ENCODE results near the gene ZNF200. TPM values are rescaled to one million over a fixed set of nuclear protein-coding genes. Genes with fewer than 3 reads are reported as not detected.

Gene ZNF200
- total and polyA plus RNA-seq, 2 of the 13 experiments (the other 11 are each of a cell fraction or from before 2014, with no cell fraction given): 3.5 to 16.5 TPM

DNA sequence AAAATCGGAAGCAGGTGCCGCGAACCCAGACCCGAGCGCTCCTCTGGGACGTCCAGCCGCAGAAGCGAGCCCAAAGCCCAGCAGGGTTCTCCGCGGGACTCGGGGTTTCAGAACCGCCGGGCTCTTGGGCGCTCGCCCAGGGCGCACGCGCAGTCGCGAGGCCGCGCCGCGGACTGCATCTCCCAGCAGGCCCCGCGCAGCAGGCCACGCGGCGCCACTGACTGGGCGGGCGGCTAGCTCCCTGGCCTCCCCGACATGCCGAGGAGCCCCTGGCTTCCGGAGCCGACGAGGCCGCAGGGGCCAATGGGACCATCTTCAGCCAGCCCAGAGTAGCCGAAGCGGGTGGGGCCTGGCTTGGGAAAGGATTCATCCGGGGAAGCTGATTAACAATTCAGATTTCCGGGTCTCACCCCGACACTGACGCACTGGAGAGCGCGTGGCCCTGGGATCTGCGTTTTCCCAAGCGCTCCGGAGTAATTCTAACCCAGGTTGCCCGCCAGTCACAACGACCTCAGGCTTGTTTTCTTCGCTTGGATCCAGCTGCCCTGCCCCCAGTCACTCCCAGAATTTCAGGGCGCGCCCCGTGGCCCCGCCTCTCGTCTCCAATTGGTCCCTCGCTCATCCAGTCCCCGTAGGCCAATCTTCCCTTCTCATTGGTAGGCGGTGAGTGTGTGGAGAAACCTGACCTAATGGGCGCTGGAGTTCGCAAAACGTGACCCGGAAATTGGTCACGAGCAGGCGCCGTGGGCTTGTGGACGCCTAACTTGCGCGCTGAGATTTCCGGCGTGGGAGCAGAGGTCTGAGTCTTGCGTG is 48.0 kb upstream of the ZNF200 start, which contains the start of gene ZNF263 (continued):
- TF ChIP-seq, protein P1, sequence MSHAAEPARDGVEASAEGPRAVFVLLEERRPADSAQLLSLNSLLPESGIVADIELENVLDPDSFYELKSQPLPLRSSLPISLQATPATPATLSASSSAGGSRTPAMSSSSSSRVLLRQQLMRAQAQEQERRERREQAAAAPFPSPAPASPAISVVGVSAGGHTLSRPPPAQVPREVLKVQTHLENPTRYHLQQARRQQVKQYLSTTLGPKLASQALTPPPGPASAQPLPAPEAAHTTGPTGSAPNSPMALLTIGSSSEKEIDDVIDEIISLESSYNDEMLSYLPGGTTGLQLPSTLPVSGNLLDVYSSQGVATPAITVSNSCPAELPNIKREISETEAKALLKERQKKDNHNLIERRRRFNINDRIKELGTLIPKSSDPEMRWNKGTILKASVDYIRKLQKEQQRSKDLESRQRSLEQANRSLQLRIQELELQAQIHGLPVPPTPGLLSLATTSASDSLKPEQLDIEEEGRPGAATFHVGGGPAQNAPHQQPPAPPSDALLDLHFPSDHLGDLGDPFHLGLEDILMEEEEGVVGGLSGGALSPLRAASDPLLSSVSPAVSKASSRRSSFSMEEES (CRISPR knock-in tag; IDR thresholded peaks at IDR 0.05): peak; percentile 71
- TF ChIP-seq TOPORS (CRISPR knock-in tag; IDR thresholded peaks at IDR 0.05) (0 out of 2 replicates have a peak, but pooled peaks have one; percentile 28), ZNF776 (CRISPR knock-in tag; IDR thresholded peaks at IDR 0.05) (peak; percentile 89), FOXK2 (IDR thresholded peaks at IDR 0.05) (peak; percentile 51), LCORL (IDR thresholded peaks at IDR 0.05) (no peak), LCORL (CRISPR knock-in tag; IDR thresholded peaks at IDR 0.05) (peak; percentile 42; the same call in 1 of the 2 replicates), RAD21 (CRISPR knock-in tag; IDR thresholded peaks at IDR 0.05) (peak; percentile 28), ZNF768 (CRISPR knock-in tag; IDR thresholded peaks at IDR 0.05) (peak; percentile 35; the same call in 1 of the 2 replicates), SP2 (CRISPR knock-in tag; IDR thresholded peaks at IDR 0.05) (peak; percentile 73), ZNF839 (CRISPR knock-in tag; IDR thresholded peaks at IDR 0.05; ENCODE audit: borderline replicate concordance) (0 out of 2 replicates have a peak, but pooled peaks have one; percentile 47), CBX1 (IDR thresholded peaks at IDR 0.05; ENCODE audit: low read depth) (peak; percentile 46), SP4 (CRISPR knock-in tag; IDR thresholded peaks at IDR 0.05) (peak; percentile 73), FOXM1 (CRISPR knock-in tag; IDR thresholded peaks at IDR 0.05) (0 out of 2 replicates have a peak, but pooled peaks have one; percentile 70), EP300 (IDR thresholded peaks at IDR 0.05; ENCODE audit: low read depth in 2 of 2, low read length in 2 of 2) (peak in 1 of 2 experiments; percentile 29; a peak in 1 of 4 replicates), EP300 (CRISPR knock-in tag; IDR thresholded peaks at IDR 0.05; ENCODE audit: borderline replicate concordance) (no peak), ZNF792 (CRISPR knock-in tag; IDR thresholded peaks at IDR 0.05) (0 out of 2 replicates have a peak, but pooled peaks have one; percentile 18), MED1 (CRISPR knock-in tag; IDR thresholded peaks at IDR 0.05) (peak; percentile 70; the same call in 1 of the 2 replicates), MTF2 (CRISPR knock-in tag; IDR thresholded peaks at IDR 0.05; ENCODE audit: borderline replicate concordance) (0 out of 2 replicates have a peak, but pooled peaks have one; percentile 48), ZBTB21 (CRISPR knock-in tag; IDR thresholded peaks at IDR 0.05) (no peak; the same call in 1 of the 2 replicates)
- TF ChIP-seq, protein P2, sequence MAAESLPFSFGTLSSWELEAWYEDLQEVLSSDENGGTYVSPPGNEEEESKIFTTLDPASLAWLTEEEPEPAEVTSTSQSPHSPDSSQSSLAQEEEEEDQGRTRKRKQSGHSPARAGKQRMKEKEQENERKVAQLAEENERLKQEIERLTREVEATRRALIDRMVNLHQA (CRISPR knock-in tag; IDR thresholded peaks at IDR 0.05): no peak
- TF ChIP-seq, protein P3, sequence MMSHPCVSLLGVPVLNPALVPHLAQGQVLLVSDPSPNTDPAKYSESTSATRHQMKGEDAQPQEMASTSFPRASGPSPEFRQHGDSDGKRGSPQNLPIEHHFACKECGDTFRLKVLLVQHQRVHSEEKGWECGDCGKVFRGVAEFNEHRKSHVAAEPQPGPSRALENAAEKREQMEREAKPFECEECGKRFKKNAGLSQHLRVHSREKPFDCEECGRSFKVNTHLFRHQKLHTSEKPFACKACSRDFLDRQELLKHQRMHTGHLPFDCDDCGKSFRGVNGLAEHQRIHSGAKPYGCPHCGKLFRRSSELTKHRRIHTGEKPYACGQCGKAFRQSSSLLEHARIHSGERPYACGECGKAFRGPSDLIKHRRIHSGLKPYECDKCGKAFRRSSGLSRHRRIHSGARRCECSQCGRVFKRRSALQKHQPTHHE (CRISPR knock-in tag; IDR thresholded peaks at IDR 0.05; ENCODE audit: borderline replicate concordance): peak; percentile 53; the same call in 1 of the 2 replicates
- TF ChIP-seq, protein P4, sequence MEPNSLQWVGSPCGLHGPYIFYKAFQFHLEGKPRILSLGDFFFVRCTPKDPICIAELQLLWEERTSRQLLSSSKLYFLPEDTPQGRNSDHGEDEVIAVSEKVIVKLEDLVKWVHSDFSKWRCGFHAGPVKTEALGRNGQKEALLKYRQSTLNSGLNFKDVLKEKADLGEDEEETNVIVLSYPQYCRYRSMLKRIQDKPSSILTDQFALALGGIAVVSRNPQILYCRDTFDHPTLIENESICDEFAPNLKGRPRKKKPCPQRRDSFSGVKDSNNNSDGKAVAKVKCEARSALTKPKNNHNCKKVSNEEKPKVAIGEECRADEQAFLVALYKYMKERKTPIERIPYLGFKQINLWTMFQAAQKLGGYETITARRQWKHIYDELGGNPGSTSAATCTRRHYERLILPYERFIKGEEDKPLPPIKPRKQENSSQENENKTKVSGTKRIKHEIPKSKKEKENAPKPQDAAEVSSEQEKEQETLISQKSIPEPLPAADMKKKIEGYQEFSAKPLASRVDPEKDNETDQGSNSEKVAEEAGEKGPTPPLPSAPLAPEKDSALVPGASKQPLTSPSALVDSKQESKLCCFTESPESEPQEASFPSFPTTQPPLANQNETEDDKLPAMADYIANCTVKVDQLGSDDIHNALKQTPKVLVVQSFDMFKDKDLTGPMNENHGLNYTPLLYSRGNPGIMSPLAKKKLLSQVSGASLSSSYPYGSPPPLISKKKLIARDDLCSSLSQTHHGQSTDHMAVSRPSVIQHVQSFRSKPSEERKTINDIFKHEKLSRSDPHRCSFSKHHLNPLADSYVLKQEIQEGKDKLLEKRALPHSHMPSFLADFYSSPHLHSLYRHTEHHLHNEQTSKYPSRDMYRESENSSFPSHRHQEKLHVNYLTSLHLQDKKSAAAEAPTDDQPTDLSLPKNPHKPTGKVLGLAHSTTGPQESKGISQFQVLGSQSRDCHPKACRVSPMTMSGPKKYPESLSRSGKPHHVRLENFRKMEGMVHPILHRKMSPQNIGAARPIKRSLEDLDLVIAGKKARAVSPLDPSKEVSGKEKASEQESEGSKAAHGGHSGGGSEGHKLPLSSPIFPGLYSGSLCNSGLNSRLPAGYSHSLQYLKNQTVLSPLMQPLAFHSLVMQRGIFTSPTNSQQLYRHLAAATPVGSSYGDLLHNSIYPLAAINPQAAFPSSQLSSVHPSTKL (CRISPR knock-in tag; IDR thresholded peaks at IDR 0.05): 0 out of 2 replicates have a peak, but pooled peaks have one; percentile 33
- TF ChIP-seq, protein P5, sequence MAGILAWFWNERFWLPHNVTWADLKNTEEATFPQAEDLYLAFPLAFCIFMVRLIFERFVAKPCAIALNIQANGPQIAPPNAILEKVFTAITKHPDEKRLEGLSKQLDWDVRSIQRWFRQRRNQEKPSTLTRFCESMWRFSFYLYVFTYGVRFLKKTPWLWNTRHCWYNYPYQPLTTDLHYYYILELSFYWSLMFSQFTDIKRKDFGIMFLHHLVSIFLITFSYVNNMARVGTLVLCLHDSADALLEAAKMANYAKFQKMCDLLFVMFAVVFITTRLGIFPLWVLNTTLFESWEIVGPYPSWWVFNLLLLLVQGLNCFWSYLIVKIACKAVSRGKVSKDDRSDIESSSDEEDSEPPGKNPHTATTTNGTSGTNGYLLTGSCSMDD (CRISPR knock-in tag; IDR thresholded peaks at IDR 0.05): 0 out of 2 replicates have a peak, but pooled peaks have one; percentile 40

All from HepG2 (cell line).